Fibroblast of lung (primary cell): ENCODE measurements around the gene GRK4. TPM values are rescaled to one million over a fixed set of nuclear protein-coding genes. Genes with fewer than 3 reads are reported as not detected.

Experiments used
- DNase-seq, 2 donors: peaks; one replicate each; pipeline versions ENCODE4 v3.0.0 to v3.0.0-alpha.2; 2010; ENCODE audit warnings: low read depth in 2 of 2
- H2AFZ ChIP-seq: 2 replicates; pipeline ENCODE4 v1.5.1; 2012; ENCODE audit warnings: low read length, control low read depth, inconsistent platforms
- H3K27ac ChIP-seq: 2 replicates; pipeline ENCODE4 v1.5.1; 2011; ENCODE audit warnings: low read length, control low read depth; ENCODE audit not compliant: insufficient read depth
- H3K27me3 ChIP-seq: 2 replicates; pipeline ENCODE4 v1.5.1; 2011; ENCODE audit warnings: mild to moderate bottlenecking, low read length; ENCODE audit not compliant: control insufficient read depth, insufficient read depth
- H3K36me3 ChIP-seq: 2 replicates; pipeline ENCODE4 v1.5.1; 2011; ENCODE audit warnings: low read length; ENCODE audit not compliant: control insufficient read depth, insufficient read depth
- H3K4me1 ChIP-seq: 2 replicates; pipeline ENCODE4 v1.5.1; 2011; ENCODE audit warnings: low read length; ENCODE audit not compliant: control insufficient read depth, insufficient read depth; ENCODE audit errors: extremely low read depth
- H3K4me2 ChIP-seq: 2 replicates; pipeline ENCODE4 v1.5.1; 2011; ENCODE audit warnings: low read length, control low read depth; ENCODE audit not compliant: insufficient read depth; ENCODE audit errors: extremely low read depth
- H3K4me3 ChIP-seq, 4 experiments: fragments of 200-600 bp in 1 of 4; sonication (generic) in 1 of 4; replicated peaks in 1 of 4; 2 replicates each; pipeline ENCODE4 v1.5.1; 2011 to 2016; ENCODE audit warnings: low read length in 4 of 4, low read depth in 3 of 4, mild to moderate bottlenecking in 3 of 4, control low read depth in 2 of 4, inconsistent platforms in 1 of 4, mixed read lengths in 1 of 4; ENCODE audit not compliant: insufficient read depth in 1 of 4; ENCODE audit errors: control extremely low read depth in 1 of 4
- H3K79me2 ChIP-seq: 2 replicates; pipeline ENCODE4 v1.5.1; 2012; ENCODE audit warnings: mild to moderate bottlenecking, low read length, inconsistent platforms; ENCODE audit not compliant: control insufficient read depth, insufficient read depth
- H3K9ac ChIP-seq: 2 replicates; pipeline ENCODE4 v1.5.1; 2011; ENCODE audit warnings: mild to moderate bottlenecking, low read length, control low read depth; ENCODE audit not compliant: insufficient read depth
- H3K9me3 ChIP-seq: 2 replicates; pipeline ENCODE4 v1.5.1; 2012; ENCODE audit warnings: low read depth, low read length; ENCODE audit not compliant: control insufficient read depth, insufficient read depth
- H4K20me1 ChIP-seq: 2 replicates; pipeline ENCODE4 v1.5.1; 2011; ENCODE audit warnings: low read length; ENCODE audit not compliant: control insufficient read depth, insufficient read depth; ENCODE audit errors: extremely low read depth
- CTCF ChIP-seq, 2 donors: IDR thresholded peaks in 1 of 2; conservative IDR thresholded peaks in 1 of 2; 1 replicate in 1 of 2; 2 replicates in 1 of 2; pipeline ENCODE4 v1.5.1; 2011 to 2012; ENCODE audit warnings: low read length in 2 of 2, control low read depth in 1 of 2, inconsistent platforms in 1 of 2, low read depth in 1 of 2, mild to moderate bottlenecking in 1 of 2
- EZH2 ChIP-seq: IDR thresholded peaks from 2 replicates; pipeline ENCODE4 v1.5.1; 2012; ENCODE audit warnings: low read length, control low read depth, mild to moderate bottlenecking; ENCODE audit errors: missing control alignments
- polyA plus RNA-seq, 2 donors: library from polyadenylated mRNA; depleted of rRNA in 1 of 2; stranded (reverse) in 1 of 2; unstranded in 1 of 2; fragments of >200 nt; gene quantifications; 2 replicates each; pipeline ENCODE4 v1.2.1, GENCODE V29; 2011 to 2012; ENCODE audit warnings: missing spikeins in 1 of 2
- total RNA-seq: library from RNA; depleted of rRNA; stranded (reverse); fragments of >200 nt; gene quantifications from 2 replicates; pipeline ENCODE4 v1.2.1, GENCODE V29; 2014

Gene GRK4
- total and polyA plus RNA-seq, 2 donors (not counting 1 experiment from before 2014, with no cell fraction given): 4.4 to 5.9 TPM

- H3K4me2 ChIP-seq: no peak overlapping the region
- H3K4me1 ChIP-seq: no peaks in the 10 kb centered on the region
- H3K27ac ChIP-seq: no peak overlapping the region
- H4K20me1 ChIP-seq: no peaks in the 10 kb centered on the region
- H3K27me3 ChIP-seq: no peaks in the 10 kb centered on the region
- DNase-seq: no peak
- no peak overlapping the region for H2AFZ ChIP-seq
- H3K9me3 ChIP-seq: no peaks in the 10 kb centered on the region
- H3K36me3 ChIP-seq: no peaks in the 10 kb centered on the region
- no peaks in the 10 kb centered on the region for H3K79me2 ChIP-seq
- H3K9ac ChIP-seq: no peak overlapping the region
- no peak overlapping the region for H3K4me3 ChIP-seq
- TF ChIP-seq CTCF (conservative IDR thresholded peaks at IDR 0.05 in 1 of 2, IDR thresholded peaks at IDR 0.05 in 1 of 2; ENCODE audit: low read depth in 1 of 2, low read length in 2 of 2): no peak
- TF ChIP-seq EZH2: no peak
These were observed 33.0 kb downstream of the GRK4 start for GRCh38 chr4:2996415-2996814.

- Histone ChIP-seq H4K20me1 (no peaks in the 10 kb centered on the region), H3K27me3 (no peaks in the 10 kb centered on the region), H3K36me3 (no peaks in the 10 kb centered on the region), H3K79me2 (no peaks in the 10 kb centered on the region), H3K4me3 (no peak overlapping the region), H3K9ac (no peak overlapping the region), H3K4me2 (no peak overlapping the region), H3K9me3 (no peaks in the 10 kb centered on the region), H3K27ac (no peak overlapping the region), H3K4me1 (peaks cover 9% of the 10 kb centered on the region), H2AFZ (no peak overlapping the region)
- no peak for DNase-seq
- TF ChIP-seq EZH2 (no peak), CTCF (conservative IDR thresholded peaks at IDR 0.05 in 1 of 2, IDR thresholded peaks at IDR 0.05 in 1 of 2; ENCODE audit: low read depth in 1 of 2, low read length in 2 of 2) (no peak)
These were observed 44.4 kb downstream of the GRK4 start for GRCh38 chr4:3007724-3008123.

- Histone ChIP-seq H3K4me3 (no peak overlapping the region), H4K20me1 (no peaks in the 10 kb centered on the region), H3K9ac (no peak overlapping the region), H2AFZ (no peak overlapping the region), H3K4me2 (no peak overlapping the region), H3K4me1 (peaks cover 9% of the 10 kb centered on the region), H3K9me3 (no peaks in the 10 kb centered on the region), H3K36me3 (no peaks in the 10 kb centered on the region), H3K79me2 (no peaks in the 10 kb centered on the region), H3K27ac (no peak overlapping the region), H3K27me3 (no peaks in the 10 kb centered on the region)
- TF ChIP-seq CTCF (conservative IDR thresholded peaks at IDR 0.05 in 1 of 2, IDR thresholded peaks at IDR 0.05 in 1 of 2; ENCODE audit: low read depth in 1 of 2, low read length in 2 of 2): peak in 1 of 2 donors; percentile 31
- TF ChIP-seq EZH2: no peak
- DNase-seq: peak; percentile 15 to 26
These were observed 46.1 kb downstream of the GRK4 start for GRCh38 chr4:3009422-3009821.
